ENCODE results near the gene RASGRP1.

Gene RASGRP1

DNA sequence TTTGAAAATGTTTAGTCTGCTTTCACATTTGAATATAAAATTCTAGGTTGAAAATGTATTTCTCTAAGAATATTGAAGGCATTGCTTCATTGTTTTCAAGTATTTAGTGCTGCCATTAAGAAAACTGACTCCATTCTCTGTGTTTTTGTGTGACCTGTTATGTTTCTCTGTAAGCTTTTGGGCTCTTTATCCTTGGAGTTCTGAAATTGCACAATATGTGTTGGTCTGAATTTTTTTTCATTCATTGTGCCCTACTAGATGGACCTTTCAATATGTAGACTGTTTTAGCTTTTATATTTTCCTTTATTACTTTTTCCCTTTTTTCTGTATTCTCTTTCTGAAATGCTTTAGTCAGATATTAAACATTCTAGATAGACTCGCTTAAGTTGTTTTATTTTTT, 88.5 kb downstream of the RASGRP1 start:
- intact Hi-C loops (cut with DNase I): no loop called here
- no peak for DNase-seq

DNA sequence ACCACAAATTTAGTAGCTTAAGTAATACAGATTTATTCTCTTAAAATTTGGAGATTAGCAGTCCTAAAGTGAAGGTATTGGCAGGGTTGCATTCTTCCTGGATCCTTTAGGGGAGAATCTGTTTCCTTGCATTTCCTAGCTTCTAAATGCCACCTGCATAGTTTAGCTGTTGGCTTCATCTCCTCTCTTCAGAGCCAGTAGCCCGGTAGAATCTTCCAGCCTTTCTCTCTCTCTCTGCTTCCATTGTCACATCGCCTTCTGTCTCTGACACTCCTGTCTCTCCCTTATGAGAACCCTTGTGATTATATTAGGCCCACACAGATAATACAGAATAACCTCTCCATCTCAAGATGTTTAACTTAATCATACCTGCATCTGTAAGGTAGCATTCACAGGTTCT, 89.3 kb downstream of the RASGRP1 start:
- DNase-seq: no peak
- intact Hi-C loops (cut with DNase I): no loop called here

DNA sequence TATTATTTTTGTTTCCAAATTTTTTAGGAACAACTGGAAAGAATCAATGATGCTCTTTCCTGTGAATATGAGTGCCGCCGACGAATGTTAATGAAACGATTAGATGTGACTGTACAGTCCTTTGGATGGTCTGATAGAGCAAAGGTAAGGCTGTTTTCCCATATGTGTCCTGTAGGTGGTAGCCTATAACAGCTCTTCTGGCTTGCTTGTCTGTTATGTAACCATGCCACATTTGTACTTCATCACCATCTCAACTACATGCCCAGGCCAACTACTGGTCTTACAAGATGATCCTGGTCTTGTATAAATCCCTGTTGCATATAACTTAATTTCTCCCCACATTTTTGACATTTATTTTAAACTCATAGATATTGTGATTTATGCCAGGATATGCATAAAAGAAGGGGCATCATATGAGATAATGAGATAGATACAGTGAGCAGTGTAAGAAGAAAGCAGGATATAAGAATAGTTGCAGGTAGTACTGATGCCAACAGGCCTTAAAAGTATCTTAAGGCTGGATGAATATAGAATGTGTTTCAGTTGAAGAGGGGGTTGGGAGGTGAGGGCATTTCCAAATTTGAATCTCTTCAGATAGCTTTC, 90.4 kb downstream of the RASGRP1 start:
- peak in 25 of 42 donors; percentile 7 to 80 (median 45) for DNase-seq
- intact Hi-C loops (cut with DNase I): loop anchor here (5.0 kb wide), 1 partner anchor 208 kb away; no protein-coding TSS in a partner anchor

DNA sequence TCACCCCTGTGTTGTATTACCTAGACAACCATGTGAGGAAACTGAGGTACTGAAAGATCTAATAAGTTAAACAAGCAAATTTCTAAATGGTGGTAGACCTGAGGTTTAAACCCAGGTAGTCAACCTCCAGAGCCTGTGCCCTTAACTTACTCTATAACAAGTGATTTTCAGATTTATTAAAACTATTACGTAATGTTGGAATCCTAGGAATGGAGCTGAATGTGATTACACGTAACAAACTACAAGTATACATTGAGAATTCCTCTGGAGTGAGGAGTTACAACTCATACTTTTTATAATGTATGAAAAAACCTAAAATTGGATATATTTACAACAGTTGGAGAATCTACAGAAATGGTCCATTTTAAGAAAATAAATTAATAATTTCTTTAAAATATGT, 92.6 kb downstream of the RASGRP1 start:
- intact Hi-C loops (cut with DNase I): loop anchor here (5.0 kb wide), 1 partner anchor 210 kb away; no protein-coding TSS in a partner anchor
- no peak for DNase-seq

DNA sequence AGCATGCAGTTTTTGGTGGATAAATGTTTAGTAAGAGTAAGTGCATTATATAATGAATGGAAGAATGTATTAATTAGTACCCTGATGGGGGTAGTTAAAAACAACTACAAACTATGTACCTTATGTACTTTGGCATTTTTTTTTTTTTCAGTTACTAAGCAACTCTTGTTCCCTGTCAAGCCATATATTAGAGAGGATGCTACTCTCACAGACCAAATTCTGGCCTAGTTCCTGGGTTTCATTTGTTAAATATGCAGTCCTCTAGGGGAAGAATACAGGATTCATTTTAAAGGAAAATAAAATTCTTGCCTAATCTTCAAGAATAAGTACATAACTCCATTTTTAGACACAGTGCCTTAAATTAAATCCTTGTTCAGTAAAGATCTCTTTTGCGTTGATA, 93.8 kb downstream of the RASGRP1 start:
- intact Hi-C loops (cut with DNase I): loop anchor here (5.0 kb wide), 1 partner anchor 211 kb away; no protein-coding TSS in a partner anchor
- DNase-seq: no peak

DNA sequence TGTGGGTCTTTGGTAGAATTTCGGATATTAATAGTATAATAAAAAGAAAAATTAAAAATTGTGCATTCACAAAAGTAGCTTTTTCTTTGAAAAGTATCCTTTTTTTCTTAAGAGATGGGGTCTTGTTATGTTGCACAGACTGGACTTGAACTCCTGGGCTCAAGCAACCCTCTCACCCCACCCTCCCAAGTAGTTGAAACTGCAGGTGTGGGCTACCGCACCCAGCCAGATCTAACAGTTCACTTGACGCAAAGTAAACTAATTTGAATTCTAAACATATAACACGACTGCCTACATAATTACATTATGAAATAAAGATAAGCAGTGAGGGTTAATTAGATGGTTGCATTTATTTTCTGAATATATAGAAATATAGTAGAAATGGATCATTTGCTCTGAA, 99.9 kb downstream of the RASGRP1 start:
- intact Hi-C loops (cut with DNase I): no loop called here
- DNase-seq: no peak

DNA sequence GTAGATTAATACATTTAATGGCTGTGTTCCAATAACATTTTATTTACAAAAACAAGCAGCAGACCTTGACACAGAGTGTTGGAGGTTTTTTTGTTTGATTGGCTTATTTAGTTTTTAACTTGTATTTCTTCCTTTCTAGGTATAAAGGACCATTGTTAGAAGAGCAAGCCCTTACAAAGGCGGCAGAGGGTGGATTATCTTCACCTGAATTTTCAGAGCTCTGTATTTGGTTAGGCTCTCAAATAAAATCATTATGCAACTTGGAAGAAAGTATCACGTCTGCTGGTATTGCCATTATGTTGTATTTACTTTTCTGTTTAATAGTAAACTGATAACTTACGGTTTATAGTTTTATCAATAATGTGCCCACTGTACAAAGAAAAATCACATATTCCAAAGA, 100.7 kb downstream of the RASGRP1 start:
- intact Hi-C loops (cut with DNase I): no loop called here
- no peak for DNase-seq

DNA sequence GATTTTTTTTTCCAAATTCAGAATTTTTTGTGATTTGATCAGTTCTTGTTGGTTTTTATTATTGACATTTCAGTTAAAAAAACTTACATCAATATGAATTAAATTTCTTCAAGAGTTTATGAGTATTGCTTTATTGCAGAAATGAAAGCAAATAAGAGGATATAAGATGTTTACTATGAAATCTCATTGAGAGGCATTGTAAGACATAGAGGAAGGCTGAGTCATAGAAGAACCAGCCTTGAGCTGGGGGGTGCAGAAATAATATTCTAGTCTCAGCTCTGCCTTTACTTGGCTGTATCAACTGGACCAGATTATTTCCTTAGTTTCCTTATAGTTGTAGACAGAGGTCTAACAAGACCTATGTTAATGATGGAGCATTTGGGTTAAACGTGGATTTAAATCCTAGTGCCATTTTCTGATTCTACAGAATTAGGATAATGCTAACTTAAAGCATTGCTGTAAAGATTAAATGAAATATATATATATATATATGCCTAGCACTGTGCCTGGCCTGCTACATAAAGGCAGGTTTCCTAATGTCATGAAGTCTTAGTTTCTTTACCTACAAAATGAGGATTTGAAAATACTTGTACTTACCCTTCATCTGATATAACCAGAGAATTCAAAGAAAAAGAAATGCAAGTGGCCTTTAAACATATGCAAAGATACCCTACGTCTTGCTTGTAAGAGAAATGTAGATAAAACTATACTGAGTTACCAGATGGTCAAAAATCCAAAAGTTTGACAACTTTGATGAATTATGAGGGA, 103.4 kb downstream of the RASGRP1 start:
- DNase-seq: no peak
- intact Hi-C loops (cut with DNase I): no loop called here

DNA sequence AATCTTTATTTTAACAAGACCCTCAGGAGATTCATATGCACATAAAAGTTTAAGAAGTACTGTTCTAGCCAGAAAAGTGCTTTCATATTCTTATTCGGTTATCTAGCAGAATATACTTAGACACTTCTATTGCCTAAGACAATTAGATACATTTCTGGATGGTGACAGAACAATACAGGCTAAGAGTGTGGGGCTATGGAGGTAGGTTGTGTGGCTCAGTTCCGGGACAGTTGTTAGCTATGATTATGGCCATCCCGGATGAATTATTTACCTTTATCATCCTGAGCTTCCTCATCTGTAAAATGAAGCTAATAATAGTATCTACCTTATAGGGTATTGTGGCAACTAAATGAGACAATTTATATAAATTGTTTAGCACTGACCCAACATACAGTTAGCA, 104.1 kb downstream of the RASGRP1 start:
- no peak for DNase-seq
- intact Hi-C loops (cut with DNase I): no loop called here

DNA sequence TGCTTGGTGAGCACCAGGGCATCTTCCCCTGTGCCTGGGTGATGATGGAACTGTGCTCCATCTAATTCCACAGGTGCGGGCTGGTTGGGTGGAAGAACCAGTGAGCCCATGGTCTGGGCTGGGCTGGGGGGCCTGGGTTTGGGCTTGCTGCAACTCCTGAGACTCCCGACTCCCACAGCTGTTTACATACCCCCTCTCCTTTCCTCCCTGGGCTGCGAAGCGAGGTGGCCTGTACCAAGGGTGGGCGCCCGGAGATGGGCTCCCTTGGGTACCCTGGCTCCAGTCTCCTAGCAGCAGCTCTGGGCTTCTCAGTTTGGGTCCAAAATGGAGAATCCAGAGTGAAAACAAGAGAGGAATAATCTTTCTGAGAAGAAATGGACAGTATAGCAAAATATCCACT, 105.1 kb downstream of the RASGRP1 start:
- intact Hi-C loops (cut with DNase I): no loop called here
- no peak for DNase-seq

DNA sequence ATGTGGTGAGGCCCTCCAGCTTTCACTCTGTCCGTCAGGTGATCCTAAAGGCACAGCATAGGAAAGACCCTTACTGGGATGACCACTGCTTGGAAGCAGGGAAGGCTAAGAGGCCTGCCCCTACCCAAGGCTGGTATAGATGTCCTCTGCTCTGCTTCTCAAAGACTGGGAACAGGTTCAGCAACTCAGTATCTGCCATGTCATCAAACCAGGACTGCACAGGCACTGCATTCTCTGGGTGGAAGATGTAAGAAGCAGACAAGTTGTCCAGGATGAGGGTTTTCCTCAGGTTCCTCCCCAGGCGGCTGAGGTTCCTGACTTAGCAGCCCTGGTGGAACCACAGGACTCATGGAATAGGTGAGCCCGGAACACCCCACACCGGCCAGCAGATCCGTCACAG, 106.0 kb downstream of the RASGRP1 start:
- no peak for DNase-seq
- intact Hi-C loops (cut with DNase I): no loop called here

DNA sequence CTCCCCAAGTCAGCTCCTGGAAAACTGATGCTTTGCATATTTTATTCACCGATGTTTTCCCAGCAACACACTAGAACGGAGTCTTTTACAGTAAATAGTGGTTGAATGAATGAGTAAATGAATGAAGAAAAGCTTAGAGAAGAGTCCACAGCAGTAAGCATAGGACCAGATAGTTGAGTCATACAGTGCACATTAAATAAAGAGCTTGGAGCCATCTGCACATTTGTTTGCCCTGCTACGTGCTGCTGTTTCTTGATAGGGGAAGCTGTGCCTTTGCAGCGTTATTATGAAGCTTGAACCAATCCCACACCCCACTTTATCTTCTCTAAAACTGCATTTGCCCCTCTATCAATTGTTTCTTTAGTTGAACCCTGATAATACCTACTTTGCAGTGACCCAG, 109.5 kb downstream of the RASGRP1 start:
- no peak for DNase-seq
- intact Hi-C loops (cut with DNase I): no loop called here

DNA sequence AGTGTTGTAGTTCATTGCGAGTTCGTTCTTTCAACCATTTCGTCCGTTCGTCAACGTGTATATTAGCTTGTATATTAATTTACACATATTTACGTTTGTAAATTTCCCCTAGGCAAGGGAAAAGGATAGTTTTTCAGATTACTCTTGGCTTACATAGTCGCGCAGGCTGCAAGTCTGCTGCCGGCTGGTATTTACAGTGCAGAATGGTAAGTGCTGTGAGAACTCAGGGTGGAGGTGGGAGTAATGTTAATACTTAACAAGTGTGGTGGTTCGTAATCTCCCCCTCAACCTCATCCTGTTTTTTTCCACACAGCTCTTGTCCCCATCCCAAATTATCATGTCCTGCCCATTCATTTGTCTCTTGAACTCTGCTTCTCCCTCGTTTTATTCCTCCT, 109.9 kb downstream of the RASGRP1 start:
- intact Hi-C loops (cut with DNase I): no loop called here

DNA sequence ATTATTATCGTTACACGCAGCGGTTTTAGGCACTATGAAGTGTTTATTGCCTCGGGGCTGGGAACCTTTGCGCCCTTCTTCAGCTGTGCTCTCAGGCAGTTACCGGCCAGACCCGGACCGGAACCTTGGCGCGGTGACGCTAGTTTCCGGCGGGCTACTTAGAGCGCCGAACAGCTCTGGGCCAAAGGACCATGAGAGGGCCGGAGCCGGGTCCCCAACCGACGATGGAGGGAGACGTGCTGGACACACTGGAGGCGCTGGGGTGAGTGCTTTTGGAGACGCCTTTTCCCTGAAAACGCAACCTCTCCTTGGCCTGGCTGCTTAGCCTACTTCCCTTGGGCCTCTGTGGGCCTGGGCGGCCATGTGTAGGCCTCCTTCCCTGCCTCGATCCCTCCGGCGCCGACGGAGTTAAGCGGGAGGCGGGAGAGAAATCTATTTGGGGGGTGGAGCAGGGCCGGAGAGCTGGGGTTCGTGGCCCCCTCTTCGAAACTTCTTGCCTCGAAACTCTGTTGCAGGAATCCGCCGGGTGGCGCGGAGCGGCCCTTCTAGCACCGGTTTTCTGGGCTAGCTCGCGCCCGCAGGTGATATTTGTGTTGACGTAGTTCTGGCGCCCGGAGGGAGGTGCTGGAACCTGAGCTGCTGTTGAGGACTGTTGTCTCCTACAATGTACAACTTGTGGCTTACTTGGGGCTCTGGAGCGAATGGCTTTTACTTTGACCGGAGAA, 110.5 kb downstream of the RASGRP1 start, which contains the start of gene FAM98B:
Gene FAM98B, plus strand, starts transcription at position 157 of the 725 bp plus-strand sequence. Its CDS starts 35 bp downstream, at position 192.
- DNase-seq: peak; percentile 85 to 96 (median 92)
- intact Hi-C loops (cut with DNase I): no loop called here

More for the DNA sequence above, 109.9 kb downstream of the RASGRP1 start:
- peak in 3 of 42 donors; percentile 12 to 15 (median 14) for DNase-seq

DNA sequence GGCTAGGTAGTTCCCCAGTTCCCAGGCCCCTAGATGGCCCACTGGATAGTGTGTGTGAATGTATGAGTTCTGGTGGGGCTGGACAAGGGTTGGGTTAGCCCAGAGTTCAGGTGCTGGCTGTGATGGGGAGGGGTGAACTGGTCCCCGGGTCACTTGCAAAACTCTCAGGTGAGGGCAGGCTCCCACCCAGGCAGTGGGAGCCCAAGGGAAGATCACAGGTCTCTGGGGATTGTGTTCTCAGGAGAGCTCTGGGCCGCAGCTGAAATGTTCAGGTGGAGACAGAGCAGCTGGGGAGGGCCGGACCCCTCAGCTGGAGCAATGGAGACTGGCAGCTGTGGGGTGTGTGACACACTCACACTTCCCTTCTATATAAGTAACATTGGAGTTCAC, 123.5 kb downstream of the RASGRP1 start:
- intact Hi-C loops (cut with DNase I): loop anchor here (10.0 kb wide), 1 partner anchor 254 kb away; no protein-coding TSS in a partner anchor
- no peak for DNase-seq

DNA sequence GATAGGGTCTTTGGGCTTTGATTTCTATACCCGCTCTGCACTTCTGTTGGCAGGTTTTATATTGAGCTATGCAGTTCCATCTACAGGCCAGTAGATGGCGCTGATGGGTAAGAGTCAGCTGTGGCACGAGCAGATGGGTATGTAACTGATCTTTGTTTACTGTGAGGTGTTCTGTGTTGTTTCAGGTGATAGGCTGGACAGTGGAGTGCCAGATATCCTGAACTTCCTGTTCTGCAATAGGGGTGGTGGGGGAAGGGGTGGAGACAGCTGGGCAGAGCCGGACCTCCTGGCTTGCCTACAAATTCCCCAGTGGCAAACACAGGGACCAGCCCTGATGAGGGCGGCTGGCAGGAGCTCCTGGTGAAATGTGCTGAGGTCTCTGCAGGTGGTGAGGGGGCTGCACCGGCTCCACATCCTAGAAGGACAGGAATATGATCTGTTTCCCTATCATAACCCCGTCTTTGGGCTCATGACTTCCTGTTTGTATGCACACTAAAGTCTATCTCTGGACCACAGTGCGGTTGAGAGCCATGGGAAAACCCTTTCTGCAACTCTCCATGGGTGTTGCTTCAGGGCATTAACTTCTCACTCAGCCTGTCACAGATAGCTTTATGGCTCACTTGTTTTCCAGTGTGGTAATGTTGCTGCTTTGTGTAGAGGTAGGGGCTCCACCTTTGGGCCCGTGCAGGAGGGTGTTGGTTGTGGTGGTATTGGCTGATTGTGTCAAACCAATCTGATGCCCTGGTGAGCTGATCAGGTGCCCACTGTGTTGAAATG, 124.1 kb downstream of the RASGRP1 start:
- DNase-seq: peak in 28 of 42 donors; percentile 13 to 80 (median 40)

More for the DNA sequence above, 124.1 kb downstream of the RASGRP1 start:
- intact Hi-C loops (cut with DNase I): loop anchor here (10.0 kb wide), 1 partner anchor 254 kb away; no protein-coding TSS in a partner anchor
